Kidney epithelial cell (primary cell): ENCODE data around the gene C12orf42. TPM values are rescaled to one million over a fixed set of nuclear protein-coding genes. Genes with fewer than 3 reads are reported as not detected.

ENCODE experiments used
- DNase-seq: peaks from one replicate; pipeline ENCODE4 v3.0.0-alpha.2; 2010; ENCODE audit warnings: low read depth
- H3K27me3 ChIP-seq: 2 replicates; pipeline ENCODE4 v1.6.0; 2011; ENCODE audit warnings: low read length; ENCODE audit not compliant: control insufficient read depth, insufficient read depth
- H3K36me3 ChIP-seq: 2 replicates; pipeline ENCODE4 v1.5.1; 2011; ENCODE audit warnings: low read length; ENCODE audit not compliant: control insufficient read depth, insufficient read depth
- H3K4me3 ChIP-seq: 2 replicates; pipeline ENCODE4 v1.5.1; 2011; ENCODE audit warnings: low read depth, mild to moderate bottlenecking, control low read depth, low read length
- CTCF ChIP-seq: IDR thresholded peaks from 2 replicates; pipeline ENCODE4 v1.5.1; 2011; ENCODE audit warnings: mild to moderate bottlenecking, moderate library complexity, low read length, control low read depth, inconsistent platforms; ENCODE audit not compliant: insufficient read depth, poor library complexity, severe bottlenecking
- total RNA-seq: library from RNA; depleted of rRNA; stranded (reverse); fragments of >200 nt; gene quantifications from 2 replicates; pipeline ENCODE4 v1.2.3, GENCODE V29; 2015

C12orf42 gene
- total RNA-seq, 1 donor from 2014 or later = not detected

- Histone ChIP-seq H3K27me3 (no peaks in the 10 kb centered on the region), H3K36me3 (no peaks in the 10 kb centered on the region), H3K4me3 (no peak overlapping the region)
- no peak for TF ChIP-seq CTCF
- no peak for DNase-seq
Observed at GRCh38 chr12:103317220-103317619, 178.5 kb downstream of the C12orf42 start.

DNA sequence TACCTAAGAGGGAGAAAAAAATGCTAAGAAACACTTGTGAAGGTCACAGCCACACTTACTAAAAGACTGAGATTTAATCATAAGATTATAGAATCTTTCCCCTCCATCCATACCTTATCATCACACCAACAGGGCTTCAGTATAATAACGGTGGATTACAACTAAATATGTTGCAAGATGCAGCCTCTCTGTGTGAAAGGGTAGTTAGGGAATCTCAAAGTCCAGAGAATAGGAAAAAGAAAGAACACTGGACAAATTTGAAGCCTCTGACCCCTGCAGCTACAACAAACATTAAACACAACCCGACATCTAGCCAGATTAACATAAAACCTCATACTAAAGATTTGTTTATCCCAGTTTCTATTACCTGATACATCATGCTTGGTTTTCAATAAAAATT, 181.0 kb downstream of the C12orf42 start:
- DNase-seq = no peak
- no peak for TF ChIP-seq CTCF
- H3K27me3 ChIP-seq = no peaks in the 10 kb centered on the region
- H3K4me3 ChIP-seq = no peak overlapping the region
- H3K36me3 ChIP-seq = no peaks in the 10 kb centered on the region

GRCh38 chr12:103313894-103314293, 181.9 kb downstream of the C12orf42 start:
- TF ChIP-seq CTCF = no peak
- no peaks in the 10 kb centered on the region for H3K36me3 ChIP-seq
- no peak overlapping the region for H3K4me3 ChIP-seq
- H3K27me3 ChIP-seq = no peaks in the 10 kb centered on the region
- no peak for DNase-seq

DNA sequence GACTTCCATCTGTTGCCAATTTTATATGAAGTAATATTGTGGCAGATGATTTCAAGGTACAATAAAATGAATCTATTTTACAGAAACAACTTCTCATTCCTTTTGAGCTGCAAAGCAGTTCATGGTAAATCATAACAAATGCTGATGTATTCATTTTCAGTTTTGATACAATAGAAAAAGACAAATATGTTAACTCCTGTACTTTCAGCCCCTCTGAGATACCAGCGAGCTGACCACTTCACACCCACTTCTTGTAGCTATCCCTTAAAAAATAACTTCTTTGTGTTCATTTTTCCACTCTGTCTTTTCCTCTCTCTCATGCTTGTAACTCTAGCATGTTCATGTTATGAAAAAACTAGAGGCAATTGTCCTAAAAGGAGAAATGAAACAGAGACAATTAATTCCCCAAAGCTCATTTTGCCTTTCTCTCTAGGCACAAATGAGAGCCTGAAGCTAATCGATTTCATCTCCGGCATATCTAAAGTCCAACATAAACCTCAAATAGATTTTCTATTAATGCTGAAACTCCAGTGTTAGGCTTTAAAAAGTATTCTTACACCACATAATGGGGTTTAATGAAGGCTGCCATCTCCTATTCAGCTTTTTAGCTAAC, 182.9 kb downstream of the C12orf42 start:
- no peak overlapping the region for H3K4me3 ChIP-seq
- no peak for TF ChIP-seq CTCF
- H3K36me3 ChIP-seq = no peaks in the 10 kb centered on the region
- no peak for DNase-seq
- no peaks in the 10 kb centered on the region for H3K27me3 ChIP-seq

GRCh38 chr12:103310546-103311270, 185.1 kb downstream of the C12orf42 start:
- no peak for TF ChIP-seq CTCF
- Histone ChIP-seq H3K27me3 (no peaks in the 10 kb centered on the region), H3K36me3 (no peaks in the 10 kb centered on the region), H3K4me3 (no peak overlapping the region)
- no peak for DNase-seq
